NCI-H146 (cell line): ENCODE data around the gene RAD51B.

Experiments
- DNase-seq: peaks from one replicate; lab custom pipeline; 2025; lab: John Stamatoyannopoulos, UW

Gene RAD51B

DNA sequence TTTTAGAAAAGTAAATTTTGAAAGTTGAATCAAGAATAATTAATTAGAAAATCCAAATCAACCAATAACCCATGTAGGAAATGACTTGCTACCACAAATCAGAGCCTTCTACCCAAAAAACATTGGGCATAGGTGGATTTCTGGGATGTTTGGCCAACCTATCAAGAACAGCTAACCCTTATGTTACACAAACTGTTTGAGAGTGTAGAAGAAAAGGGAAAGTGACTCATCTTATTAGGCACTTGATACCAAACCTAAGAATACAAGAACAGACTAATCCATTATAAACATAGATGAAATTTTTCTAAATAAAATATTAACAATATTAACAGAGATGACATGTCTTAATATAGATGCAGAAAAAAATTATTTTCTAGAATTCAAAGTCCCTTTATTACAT lies 712.9 kb downstream of the RAD51B start:
- no peak for DNase-seq

DNA sequence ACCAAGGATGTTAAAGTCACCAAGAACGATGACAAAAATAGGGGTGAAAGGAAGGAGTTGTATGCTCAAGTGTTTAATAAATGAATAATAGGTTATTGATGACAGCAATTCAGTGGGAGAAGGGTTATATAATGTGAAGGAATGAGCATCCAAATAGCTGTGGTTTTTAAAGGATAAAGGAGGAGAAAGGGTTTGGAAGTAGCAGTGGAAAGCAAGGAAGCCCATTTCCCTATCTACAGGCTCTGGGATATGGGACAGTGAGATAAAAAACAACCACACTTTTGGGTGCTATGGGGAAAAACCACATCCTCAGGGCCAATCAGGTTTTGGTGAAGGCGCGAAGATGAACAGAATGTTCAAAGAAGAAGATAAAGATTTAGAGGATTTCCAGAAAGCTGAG lies 714.7 kb downstream of the RAD51B start:
- no peak for DNase-seq

DNA sequence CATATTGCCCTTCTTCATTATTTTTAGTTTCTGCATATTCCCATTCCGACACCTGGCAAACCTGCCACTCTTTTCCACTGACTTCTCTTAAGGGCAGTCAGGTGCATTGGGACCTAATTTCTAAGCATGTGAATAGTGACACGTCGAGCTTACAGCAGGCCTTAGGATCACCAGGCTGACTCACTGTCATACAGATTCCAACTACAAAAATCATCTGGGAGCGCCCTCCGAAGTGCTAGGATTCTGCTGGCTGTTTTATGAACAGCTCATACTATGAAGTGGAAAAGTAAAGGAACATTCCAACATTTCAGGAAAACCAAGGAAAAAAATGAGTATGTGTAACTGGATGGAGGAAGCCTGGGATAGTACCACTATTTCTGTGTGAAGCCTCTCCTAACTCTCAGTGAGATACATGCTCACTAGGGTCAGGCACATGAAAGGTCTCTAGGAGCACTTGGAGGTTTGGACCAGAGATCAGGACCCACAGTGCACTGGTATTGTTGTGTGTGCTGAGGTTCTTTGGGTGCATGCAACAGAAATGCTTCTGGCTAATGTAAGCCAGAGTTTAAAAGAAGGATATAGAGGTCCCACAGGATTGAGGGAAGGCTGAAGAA lies 715.9 kb downstream of the RAD51B start:
- no peak for DNase-seq

DNA sequence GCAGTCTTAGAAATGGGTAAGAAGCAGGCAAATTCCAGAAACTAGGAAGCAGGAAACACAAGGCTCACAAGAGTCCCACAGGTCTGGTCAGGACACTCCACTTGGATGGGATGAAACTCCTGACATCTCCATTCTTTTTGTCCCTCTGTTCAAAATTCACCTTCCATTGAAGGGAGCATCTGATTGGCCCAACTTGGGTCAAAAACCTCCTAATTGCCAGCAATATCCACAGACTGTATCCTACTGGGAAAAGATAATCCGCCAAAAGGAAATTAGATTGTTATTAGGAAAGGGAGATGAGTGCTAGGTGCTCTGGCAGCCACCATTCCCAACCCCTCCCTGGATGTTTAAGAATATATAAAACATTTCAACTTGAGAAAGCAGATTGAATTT lies 716.4 kb downstream of the RAD51B start:
- DNase-seq: no peak

DNA sequence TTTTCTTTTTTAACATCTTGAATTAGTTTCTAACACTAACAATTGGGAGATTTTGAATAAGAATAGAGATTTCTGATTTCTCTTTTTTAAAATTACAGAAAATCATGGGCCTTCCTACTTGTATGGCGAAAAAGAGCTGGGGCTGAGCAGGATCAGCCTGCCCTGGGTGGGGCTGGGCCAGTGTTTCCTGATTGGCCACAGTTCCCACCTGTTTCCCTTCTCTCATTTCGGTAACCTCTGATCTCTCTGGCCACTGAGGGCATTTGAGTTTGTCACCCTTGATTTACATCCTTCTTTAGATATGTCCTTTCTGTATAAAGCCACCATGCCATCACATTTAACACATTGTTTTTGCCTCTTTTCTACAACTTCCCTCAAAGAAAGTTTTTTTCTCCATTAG lies 719.1 kb downstream of the RAD51B start:
- DNase-seq: no peak

DNA sequence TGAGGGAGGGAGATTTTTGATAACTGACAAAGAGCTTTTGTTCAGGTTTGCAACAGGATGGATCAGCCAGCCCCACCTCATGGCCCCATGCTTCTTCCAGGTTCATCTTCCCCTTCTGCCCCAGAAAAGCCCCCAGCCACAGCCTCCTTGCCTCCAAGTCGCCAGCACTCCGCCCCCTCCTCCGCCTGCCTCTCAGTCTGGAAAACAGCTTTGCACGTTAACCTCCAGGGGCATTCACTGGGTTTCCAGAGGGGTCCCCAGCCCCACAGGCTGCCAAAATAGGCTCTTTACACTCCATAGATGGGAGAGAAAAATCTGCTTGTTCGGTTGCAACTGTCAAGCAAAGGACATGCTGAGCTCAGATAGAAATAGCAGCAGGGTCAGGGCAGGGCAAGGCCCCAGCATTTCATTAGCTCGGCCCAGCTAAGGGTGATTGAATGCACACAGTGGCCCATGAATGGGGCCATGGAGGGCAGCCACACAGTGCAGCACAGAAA lies 719.7 kb downstream of the RAD51B start:
- DNase-seq: no peak

DNA sequence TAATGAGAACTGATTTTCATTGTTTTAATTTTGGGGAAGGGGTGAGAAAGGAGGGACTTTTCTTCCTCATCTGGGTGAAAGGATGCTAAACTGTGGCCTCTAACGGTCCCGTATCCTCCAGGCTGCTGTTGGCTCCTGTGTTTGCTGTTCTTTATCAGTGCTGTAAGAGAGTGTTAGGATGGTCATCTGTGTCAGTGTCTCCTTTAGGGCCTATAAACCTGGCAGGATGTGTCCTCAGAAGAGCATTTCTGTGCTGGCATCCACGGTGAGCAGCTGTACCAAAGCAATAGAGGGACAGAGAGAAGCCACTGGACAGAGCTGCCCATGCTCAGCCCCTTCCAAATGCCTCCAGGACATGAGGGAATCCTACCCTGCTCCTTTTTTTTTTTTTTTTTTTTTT lies 720.2 kb downstream of the RAD51B start:
- DNase-seq: no peak

DNA sequence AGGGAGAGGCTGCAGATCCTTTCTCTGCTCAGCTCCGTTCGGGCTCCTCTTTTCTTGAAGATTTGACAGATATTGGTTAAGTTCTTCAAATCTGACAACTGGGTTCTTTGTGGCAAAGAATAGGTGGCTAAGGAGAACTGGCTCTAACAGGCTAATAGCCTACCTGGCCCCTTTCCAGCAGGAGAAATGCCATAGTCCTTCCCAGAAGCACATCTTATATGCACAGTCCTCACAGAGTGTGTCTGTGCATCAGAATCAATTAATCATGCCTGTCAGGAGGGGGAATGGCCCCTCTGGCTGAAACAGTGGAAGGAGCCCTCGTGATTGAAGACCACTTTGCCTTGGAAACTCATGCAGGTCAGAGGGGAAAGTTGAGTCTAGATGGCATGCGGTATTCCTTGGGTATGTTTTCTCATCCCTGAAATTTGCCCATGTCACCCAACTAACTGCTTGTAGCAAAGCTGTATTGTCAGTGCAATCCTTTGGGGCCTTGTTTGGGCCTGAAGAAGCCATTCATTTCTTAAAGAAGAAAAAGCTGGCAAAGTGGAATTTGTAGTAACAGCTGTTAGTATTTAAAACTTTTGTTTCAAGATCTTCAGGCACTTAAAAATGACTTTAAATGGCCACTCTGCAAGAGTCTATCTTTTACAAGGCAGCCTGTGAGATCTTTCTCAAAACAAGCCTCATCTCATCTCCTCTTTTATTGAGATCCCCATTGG lies 721.8 kb downstream of the RAD51B start:
- no peak for DNase-seq

DNA sequence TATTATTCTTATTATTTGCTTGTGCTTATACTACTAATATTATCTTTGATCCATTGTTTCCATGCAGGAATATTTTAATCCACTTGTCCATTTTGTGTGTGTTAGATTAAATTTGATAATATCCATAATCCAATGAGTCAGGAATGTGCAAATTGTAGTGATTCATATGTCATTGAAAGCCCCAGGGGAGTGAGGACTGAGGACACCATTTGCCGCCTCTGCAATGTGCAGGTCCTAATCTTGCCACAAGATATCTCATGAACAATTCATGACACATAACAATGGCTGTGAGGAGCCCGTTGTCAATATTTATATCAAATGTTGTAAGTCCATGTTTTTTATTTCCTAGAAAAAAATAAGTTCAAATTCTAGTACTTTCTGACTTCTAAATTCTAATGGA lies 722.8 kb downstream of the RAD51B start:
- no peak for DNase-seq

DNA sequence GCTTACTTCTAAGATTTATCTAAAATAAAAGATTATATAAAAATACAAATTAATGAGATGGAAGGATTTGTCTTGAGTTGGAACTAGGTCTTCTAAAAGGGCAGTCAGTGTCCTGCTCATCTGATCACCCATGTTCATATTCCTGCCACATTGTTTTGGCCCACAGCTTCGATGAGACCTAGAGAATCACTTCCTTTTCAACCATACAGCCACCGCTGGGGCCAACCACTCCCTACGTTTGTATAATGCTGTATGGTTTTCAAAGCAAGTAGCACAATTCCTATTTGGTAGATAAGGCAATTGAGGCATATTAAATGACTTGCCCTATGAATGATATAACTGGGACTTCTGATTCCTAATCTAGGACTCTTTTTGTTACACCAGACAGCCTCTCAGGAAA lies 723.9 kb downstream of the RAD51B start:
- no peak for DNase-seq

DNA sequence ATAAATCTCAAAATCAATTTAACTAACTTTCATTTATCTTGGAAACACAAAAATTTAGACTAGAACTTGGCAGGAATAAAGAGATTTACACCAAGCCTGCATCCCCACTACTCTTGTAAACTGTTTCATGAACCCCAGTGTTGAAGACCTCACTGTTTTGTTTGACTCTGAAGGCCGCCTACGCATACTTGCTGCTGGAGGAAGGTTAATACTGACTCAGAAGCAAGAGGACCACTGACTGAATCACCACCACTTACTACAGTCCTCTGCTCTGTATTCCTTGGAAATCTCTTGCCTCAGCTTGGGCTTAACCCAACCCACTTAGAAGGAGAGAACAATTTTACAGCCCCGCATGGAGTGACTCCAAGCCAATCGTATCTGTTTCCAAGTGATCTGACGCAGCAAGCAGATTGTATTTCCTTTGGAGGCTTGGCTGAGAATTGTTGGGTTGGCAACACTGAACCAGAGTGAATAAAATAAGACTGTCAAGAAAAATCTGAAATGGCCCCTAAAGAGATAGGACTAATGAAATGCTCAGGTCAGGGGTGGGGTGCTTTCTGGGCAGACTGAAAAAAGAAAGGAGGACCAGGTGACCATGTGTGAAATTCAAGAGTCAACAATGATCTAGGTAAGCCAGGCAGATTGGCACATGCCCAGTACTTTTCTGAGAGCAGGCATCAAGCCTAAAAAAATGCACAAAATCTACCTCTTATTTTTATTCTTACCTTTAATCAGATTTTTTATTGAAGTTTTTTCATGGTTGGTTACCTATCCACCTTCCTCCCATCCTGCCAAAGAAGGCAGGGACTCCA lies 724.7 kb downstream of the RAD51B start:
- no peak for DNase-seq

DNA sequence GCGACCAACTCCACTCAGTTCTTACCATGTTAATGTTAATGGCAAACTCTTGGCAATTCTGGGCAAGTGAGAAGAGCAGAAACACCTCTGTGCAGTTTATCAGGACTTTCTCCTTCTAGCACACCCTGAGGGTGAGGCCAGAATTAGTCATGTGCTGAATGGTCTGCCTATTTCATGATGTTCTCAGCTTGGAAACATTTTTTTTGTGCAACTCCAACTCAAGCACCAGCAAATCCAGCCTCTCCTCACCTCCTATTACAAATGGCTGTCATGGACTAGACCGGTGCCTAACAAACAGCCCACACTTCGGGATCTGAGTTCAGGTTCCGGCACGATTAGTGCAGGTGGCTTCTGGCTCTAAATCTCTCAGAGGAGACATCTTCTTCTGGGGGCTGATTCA lies 727.3 kb downstream of the RAD51B start:
- no peak for DNase-seq

DNA sequence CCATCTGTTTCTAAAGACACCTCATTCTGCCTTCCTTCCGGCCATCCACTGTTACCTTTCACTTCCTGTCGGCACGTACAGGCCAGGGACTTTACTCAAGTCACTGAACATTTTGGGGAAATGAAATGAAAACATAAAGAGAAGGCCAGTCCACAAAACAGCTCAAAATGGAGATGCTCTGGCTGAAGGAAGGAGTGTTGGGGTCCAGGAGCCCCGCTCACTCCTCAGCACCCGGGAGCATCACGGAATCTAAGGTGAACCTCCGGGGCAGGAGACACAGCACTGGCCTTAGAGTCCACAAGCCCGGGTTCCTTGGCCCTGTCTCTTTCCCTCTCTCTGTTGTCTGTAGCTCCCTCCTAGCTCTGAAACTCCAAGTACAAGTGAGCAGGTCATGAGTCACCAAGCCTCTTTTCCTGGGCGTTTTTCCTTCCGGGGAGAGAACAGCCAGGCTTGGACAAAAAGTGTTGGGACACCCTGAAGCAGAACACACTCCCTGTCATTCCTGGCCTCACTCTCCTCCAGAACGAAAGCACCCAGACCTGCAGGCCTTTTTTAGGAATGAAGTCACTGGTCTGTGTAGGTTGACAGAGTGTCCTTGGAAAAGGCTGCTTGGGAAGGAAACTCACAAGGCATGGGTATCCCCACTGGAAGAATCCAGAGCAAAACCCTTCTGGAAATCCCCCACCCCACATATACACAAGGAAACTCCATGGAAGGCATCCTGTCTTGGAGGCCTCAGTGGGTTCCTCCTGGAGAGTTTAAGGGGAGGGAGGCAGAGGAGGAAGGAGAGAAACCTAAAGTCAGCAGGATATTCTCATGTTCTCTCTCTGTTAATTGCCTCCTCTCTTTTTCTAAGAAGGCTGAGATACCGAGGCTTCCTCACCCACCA lies 728.0 kb downstream of the RAD51B start:
- DNase-seq: no peak

DNA sequence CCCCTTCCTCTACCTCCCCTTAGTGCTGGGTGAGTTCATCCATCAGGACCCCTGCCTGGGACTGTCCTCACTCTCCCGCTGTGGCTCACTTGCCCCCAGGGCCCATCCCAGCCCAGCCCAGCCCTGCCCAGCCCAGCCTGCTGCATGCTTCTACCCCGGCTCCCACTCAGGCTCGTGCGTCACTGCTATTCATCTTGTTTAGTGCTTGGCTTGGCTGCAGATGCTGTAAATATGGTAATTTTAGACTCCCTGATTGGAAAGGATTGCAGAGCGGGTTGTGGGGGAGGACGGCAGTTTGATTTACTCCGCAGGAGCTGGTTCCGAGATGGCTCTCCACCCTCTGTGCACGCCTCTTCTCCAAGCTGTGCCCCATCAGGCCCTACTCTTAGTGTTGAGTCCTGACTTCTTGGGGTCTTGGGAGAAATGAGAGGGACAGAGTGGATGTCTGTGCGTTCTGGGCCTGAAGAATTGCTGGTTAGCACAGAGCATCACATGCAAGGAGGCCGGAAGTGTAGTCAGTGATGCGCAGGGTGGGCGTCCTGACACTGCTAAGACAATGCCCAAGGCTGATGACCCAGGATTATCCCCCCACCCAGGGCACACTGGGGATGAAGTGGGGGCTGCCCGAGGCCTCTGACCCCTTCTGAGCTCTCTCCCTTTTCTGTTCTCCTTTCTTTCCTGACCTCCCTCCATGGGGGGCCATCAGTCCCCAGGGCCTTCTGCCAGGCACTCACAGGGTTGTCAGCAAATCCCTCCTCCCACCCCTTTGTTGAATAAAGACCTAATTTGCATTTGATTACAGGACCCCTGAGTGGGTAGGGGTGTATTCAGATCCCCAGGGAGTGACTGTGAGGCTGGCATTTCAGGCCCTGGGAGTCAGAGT lies 728.9 kb downstream of the RAD51B start:
- DNase-seq: no peak

DNA sequence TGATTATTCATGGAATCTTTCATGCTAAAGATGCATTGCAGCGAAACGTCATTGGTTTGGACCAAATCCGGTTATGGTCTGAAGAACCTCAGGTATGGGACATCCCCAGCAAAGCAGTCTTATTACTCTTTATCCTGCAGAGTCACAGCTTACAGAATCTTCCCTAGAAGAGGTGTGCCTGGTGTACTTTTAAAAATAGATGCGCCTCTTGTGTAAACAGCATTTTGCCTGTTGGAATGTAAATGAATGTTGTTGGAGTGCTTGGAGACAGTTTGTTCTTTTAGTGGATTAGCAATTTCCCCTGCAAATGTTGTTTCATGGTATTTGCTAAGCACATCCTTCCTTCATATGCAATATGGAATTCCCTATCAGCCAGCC lies 730.7 kb downstream of the RAD51B start:
- no peak for DNase-seq

DNA sequence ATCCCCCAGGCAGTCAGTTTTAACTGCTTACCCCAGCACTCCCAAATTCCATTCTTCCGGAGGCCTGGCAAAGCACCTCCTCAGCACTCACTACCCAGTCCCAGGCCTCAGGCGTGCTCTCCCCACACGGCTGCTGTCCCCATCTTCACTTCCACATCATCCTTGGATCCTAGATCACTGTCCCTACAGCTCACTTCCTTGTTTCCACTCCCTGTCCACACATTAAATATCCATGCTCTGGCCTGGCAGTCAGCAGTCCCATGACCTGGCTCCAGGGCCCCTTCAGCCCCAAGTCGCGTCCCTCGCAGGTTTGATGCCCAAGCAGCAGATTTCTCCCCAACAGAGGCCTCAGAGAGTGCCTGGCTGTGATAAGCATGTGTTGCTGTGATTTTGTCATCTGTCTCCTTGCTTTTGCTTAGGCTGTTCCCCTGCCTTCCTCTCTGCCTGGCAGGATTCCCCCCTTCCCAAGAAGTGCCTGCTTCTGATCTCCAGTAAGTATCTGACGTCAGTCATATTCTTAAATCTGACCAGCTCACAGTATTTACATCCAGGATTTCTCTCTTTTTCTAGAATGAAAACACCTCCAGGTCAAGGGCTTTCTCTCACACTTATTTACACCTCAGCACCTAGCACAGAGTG lies 731.6 kb downstream of the RAD51B start:
- no peak for DNase-seq

DNA sequence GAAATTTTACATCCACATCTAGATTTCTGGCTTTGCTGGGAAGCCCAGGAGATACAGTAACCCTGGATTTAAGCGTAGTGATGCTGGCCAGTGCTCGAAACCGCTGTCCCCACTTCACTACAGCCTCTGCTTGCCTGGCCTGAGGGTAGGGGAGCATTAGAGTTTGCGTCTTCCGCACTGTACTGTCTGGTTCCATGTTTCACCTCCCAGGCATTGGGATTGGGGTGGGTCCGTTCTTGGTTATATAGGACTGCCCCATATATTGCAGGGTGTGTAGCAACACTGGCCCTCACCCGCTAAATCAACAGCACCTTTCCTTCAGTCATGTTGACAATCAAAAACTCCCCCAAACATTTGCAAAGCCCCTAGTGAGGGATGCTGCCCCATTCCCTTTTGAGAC lies 732.5 kb downstream of the RAD51B start:
- no peak for DNase-seq

DNA sequence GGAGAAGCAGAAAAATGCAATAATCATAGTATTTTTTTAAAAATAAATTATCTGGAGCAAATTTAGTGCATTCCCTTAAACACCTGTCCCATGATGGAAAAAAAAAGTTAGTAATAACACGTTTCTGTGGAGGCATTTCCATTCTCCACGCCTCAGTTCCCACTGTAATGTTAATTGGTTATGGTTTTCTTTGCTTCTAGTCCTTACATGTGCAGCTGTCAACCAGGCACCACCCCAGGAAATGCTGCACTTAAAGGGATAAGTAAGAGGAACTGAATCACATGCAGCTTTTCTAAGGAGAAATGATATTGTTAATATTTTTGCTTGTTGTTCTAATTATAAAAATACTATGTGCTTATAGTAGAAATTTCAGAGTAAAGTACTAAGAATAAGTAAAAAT lies 733.0 kb downstream of the RAD51B start:
- DNase-seq: no peak

DNA sequence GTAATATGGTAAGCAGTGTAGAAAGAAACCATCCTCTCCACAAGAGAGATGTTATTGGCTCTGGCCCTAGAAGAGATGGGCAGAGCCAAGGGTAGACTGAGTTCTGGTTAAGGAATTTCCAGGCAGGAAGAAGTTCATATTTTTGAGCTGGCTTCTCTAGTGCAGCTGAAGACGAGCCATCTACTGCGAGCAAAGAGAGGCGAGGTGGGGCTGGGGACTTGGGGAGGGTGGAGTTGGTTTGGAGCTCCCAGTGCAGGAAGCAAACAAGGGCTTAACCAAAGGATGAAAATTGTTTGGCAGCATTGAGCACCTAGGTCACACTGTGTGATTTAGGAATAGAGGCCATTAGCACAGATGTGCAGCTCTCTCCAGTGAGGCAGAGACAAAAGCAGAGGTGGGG lies 733.7 kb downstream of the RAD51B start:
- DNase-seq: no peak

DNA sequence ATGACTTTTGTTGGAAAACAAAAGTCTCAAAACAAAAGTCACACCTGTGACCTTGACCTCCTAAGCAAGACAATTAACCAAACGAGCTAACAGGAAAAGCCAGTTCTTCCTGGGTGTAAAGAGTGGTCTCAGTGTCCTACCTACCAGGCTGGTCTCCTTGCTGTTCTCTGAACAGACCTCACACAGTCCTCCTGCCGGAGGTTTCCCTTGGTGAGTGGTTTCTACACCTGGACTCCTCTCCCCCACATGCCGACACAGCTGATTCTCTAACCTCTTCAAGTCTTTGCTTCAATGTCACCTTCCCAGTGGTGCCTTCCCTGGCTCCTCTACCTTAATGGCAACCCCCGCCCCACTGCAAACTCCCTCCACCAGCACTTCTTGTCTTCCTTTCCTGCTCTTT lies 734.7 kb downstream of the RAD51B start:
- no peak for DNase-seq

DNA sequence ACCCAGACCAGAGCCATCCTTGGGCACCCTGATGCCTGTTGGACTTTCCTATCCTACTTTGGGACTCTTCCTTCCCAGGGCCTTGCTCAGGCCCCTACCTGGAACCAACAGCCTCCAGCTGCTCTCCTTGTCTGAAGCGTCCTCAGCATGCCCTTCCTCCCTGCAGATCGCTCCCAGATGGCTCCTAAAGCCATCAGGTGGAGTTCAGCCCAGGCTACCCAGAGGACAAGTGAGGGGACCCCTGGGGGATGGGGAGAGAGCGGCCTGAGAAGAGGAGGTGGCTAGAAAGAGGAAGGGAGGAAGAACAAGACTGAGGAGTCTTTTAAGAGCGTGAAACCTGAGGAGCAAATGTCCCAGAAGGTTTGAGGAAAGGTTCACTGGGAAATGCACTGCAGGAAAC lies 736.7 kb downstream of the RAD51B start:
- DNase-seq: no peak
